GM18868 (cell line): ENCODE results near the gene GXYLT2.

ENCODE experiments used
- ATAC-seq: cut with Tn5 transposase; IDR thresholded peaks from one replicate; pipeline ENCODE4 v1.9.1; 2021; ENCODE audit warnings: mild to moderate bottlenecking, moderate library complexity; ENCODE audit not compliant: unreplicated experiment

GXYLT2 gene

GRCh38 chr3:73007992-73008712 lies 120.3 kb downstream of the GXYLT2 start:
- ATAC-seq, result no peak

- ATAC-seq, result no peak
These were observed 121.2 kb downstream of the GXYLT2 start for GRCh38 chr3:73009008-73009407.

- no peak for ATAC-seq
These were observed 121.9 kb downstream of the GXYLT2 start for GRCh38 chr3:73009750-73010149.

GRCh38 chr3:73010158-73010557 lies 122.3 kb downstream of the GXYLT2 start:
- no peak for ATAC-seq

GRCh38 chr3:73018298-73018697 lies 130.5 kb downstream of the GXYLT2 start:
- ATAC-seq, result no peak

- no peak for ATAC-seq
These were observed 131.1 kb downstream of the GXYLT2 start for GRCh38 chr3:73018790-73019441.

GRCh38 chr3:73021301-73021835 lies 133.5 kb downstream of the GXYLT2 start:
- no peak for ATAC-seq

GRCh38 chr3:73024836-73025235 lies 137.0 kb downstream of the GXYLT2 start:
- ATAC-seq, result no peak

GRCh38 chr3:73026111-73026759 lies 138.4 kb downstream of the GXYLT2 start:
- no peak for ATAC-seq
